GM19467 (cell line): ENCODE data around the gene USH2A.

Source experiments
- ATAC-seq: cut with Tn5 transposase; IDR thresholded peaks from one replicate; pipeline ENCODE4 v1.9.1; 2021; ENCODE audit warnings: mild to moderate bottlenecking, moderate library complexity; ENCODE audit not compliant: unreplicated experiment

USH2A gene

DNA sequence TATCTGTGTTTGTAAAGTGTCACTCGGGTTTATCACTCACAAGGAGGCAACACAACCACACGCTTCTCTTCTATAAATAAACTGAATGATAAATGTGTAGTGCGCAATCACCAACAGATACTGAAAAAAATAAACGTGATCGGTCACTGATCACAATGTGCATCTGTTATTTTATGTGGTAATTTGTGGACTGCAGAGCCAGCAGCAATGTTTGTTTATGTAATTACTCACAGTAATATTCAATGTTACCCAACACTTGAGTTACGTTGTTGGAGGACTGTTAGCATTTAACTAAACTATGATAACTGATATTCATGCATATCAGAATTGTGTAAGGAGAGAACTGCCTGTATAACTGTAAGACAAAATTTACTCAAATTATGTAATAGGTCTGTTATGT lies 129.6 kb downstream of the USH2A start:
- no peak for ATAC-seq

- ATAC-seq, result no peak
Measured at GRCh38 chr1:216290074-216290473, 133.2 kb downstream of the USH2A start.

DNA sequence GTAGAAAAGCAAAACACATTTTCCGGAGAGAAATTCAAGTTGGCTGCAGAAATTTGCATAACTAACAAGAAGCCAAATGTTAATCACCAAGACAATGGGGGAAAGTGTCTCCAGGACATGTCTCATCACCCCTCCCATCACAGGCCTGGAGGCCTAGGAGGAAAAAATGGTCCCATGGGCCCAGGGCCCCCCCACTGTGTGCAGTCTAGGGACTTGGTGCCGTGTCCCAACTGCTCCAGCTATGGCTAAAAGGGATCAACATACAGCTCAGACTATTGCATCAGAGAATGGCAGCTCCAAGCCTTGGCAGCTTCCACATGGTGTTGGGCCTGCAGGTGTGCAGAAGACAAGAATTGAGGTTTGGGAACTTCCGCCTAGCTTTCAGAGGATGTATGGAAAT lies 138.2 kb downstream of the USH2A start:
- ATAC-seq, result no peak

DNA sequence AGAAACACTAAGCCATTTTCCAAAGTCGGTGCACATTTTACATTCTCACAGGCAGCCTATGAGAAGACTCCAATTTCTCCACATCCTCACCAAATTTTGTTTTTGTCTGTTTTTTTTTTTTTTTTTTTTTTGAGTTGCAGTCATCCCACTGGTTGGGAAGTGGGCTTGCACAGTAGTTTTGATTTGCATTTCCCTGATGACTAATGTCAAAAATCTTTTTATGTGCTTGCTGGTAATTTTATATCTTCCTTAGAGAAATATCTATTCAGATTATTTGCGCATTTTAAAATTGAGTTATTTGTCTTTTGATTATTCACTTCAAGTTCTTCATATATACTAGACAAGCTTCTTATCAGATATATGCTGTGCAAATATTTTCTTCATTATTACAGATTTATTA lies 141.5 kb downstream of the USH2A start:
- ATAC-seq, result no peak

DNA sequence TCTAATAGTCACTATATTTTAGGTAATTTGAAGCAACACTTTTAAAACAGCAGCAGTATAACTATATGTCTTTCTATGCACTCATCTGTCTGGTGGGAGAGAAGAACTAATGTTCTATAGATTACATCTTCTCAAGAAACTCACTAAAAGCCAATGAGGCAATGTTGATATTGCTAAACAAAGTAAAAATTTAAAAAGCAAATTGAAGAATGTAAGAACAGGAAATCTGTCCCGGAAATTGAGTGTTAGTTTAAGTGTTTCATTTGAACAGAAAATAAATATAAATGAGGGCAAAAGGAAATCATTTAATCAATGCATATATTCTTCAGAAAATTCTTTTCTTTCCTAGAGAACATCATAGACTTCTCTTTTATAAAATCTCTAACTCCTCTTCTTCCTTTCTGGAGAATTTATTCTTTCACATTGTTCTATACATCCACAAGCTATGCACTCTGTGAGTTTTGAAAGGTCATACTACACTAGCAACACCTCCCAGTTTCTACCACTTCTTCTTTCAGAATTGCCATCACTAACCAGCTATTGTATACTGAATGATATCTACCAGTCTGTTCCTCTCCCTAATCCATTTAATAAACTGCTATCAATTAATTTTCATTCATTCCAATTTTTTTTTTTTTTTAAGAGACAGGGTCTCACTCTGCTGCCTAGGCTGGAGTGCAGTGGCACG lies 153.0 kb downstream of the USH2A start:
- no peak for ATAC-seq

DNA sequence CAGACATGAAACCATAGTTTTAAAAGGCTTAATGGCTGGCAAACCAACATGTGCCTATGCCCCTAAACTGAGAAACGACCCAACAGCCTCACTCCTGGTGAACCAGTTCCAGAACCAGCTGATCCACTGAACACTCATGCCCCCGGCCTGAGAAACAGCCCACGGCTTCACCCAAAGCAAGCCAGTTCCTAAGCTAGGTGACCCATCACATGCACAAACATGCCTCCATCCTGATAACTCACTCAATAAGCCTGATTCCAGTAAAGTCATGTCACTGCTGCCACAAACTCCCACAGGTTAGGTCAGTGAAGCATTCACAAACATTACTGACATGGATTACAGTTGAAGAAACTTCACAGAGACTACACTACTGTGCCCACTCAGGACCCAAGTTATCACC lies 161.6 kb downstream of the USH2A start:
- no peak for ATAC-seq

- no peak for ATAC-seq
Measured at GRCh38 chr1:216258856-216259255, 164.4 kb downstream of the USH2A start.

DNA sequence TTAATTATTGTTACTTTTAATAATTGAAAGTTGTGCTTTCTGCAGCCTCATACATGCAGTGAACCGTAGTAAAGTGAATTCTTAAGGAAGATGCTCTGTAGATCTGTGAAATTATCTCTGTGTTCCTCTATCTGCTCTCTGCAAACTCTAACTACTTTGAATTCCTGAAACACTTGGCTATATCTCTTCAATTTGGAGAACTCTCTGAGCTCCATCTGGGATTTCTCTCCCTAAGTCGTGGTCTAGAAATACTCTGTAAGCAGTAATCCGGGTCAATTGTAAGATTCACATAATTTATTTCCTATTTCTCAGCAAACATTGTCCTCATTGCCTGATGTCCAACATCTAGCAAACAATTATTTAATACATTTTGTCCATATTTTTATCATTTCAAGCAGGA lies 164.9 kb downstream of the USH2A start:
- no peak for ATAC-seq

DNA sequence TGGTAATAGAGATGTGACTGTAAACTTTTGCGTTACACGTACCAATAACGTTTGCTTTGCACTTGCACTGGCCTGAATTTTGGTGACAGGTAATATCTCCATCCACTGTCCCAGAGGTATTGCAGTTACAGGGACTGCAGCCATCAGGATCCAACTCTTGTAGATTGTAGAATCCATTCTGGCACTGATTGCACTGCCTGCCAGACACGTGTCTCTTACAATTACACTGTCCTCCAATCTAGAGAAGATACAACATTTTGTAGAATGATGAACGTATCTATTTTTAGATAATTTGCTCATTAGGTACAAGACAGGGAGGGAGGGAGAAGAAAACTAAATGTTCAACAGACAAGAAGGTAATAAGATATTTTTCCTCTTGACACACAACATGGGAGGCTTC lies 172.4 kb downstream of the USH2A start:
- no peak for ATAC-seq

DNA sequence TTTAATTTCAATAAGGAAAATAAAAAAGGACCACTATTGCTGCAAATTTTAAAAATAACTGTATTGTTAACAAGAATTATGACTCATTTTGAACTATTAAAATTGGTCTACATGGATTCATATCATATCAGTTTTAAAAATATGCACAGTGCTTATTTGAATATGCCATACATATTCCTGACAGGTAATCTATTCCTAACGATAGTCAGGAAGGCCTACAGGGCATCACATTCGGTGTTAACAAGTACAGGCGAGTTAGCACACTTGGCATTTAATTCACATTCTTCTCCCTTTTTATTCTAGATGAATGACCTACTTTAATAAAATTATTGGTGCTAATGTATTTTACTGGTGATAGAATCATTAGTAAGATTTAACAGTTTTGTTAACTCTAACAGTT lies 174.6 kb downstream of the USH2A start:
- no peak for ATAC-seq

GRCh38 chr1:216247937-216248336 lies 175.3 kb downstream of the USH2A start:
- no peak for ATAC-seq

DNA sequence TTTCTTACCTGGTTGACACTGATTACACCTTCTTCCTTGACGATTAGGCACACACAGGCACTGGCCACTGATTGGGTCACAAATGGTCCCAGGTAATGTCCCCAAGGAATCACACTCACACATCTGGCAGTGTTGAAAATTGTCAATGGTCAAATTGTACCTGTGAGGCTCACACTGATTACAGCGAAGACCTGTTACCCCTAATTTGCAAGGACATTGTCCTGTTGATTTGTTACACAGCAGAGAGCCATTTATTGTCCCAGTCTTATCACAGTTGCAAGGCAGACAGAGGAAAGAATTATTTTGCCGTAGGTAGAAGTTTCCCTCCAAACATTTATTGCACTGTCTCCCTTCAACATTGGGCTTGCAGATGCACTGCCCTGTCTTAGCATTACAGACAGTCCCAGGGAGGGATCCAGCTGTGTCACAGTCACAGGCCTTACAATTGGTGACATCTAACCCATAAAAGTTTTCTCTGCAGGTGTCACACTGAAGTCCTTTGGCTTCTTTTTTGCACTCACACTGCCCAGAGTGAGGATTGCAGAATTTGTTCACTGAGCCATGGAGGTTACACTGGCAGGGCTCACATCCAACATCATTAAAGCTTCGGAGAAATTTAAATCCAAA lies 176.6 kb downstream of the USH2A start:
- ATAC-seq, result no peak

DNA sequence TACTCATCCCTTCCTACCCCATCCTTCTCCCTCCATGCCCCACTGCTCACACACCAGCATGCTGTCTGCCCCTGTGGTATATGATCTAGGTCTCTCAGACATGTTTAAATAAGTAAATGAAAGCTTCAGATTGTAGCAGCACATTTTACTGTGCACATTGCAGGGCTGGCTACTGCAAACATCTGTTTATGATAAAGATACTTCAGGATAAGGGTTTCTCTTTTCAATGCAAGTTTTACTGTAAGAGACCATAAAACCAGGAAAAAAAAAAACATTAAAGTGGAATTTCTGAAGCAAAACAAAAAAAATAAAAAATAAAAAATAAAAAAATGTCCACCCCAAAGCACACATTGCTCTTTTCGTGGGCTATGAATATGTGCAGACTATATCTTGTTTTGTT lies 184.4 kb downstream of the USH2A start:
- no peak for ATAC-seq

GRCh38 chr1:216237927-216238542 lies 185.2 kb downstream of the USH2A start:
- ATAC-seq, result no peak

GRCh38 chr1:216224233-216224632 lies 199.0 kb downstream of the USH2A start:
- no peak for ATAC-seq

DNA sequence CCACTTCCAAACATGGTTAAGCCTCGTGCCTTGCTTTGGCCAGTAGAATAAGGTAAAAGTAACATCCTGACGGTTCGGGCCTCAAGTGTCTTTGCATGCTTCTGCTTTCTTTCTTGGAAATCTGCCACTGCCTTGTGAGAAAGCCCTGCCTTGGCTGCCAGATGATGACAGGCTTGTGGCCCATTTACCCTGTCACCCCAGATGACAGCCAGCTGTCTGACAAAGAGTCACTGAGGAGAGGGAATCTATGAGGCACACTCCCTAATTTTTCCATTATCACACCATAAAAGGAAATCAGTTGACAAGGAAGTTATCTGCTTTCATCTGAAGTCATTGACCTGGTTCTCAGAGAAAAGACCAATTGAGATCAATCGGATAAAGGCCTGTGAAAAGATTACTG lies 199.8 kb downstream of the USH2A start:
- no peak for ATAC-seq

DNA sequence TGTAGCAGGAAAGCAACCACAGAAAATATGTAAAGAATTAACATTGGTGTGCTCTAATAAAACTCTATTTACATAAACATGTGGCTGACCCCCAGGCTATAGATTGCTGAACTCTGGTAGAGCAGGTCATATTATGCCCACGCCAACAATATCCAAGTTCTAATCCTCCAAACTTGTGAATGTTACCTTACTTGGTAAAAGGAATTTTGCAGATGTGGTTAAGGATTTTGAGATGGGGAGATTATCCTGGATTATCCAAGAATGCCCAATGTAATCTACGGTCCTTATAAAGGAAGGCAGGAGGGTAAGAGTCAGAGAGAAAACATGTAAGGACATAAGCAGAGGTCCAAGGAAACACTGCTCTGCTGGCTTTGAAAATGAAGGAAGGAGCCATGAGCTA lies 201.0 kb downstream of the USH2A start:
- no peak for ATAC-seq

- peak; percentile 99 for ATAC-seq
Measured at GRCh38 chr1:216221260-216221700, 202.0 kb downstream of the USH2A start.

DNA sequence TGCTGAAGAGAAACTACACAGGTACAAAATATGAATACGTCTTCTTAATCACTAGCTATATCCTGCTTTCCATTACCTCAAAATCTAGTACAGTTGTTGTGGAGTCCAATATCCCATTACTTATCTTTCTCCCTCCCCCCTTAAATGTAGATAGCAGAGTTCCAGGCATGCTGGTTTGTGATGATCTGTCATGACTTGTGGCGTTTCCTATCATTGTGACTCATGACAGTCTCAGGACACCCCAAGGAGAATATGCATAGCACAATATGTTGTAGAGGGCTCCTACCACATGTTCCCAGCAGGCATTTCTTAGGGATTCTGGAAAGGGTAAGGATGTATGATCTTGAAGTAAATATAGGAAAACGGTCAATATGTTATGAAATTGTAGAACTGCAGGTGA lies 206.9 kb downstream of the USH2A start:
- no peak for ATAC-seq

DNA sequence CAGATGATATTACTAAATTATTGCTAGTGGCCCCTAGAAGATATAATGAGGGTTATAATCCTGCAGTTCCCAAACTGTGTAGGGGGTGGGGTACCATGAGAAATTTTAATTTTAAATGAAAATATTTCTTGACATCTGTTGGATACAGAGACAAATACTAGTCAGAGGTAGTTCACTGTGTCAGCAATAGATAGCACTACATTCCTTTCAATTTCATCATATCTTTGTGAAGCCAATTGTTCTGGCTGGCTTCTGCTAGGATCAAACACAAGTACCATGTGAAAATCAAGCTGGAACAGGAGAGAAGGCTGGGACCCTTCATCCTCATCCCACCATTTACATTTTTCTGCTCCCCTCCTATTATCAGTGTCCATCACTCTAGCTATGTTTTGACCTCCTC lies 208.1 kb downstream of the USH2A start:
- ATAC-seq, result no peak

DNA sequence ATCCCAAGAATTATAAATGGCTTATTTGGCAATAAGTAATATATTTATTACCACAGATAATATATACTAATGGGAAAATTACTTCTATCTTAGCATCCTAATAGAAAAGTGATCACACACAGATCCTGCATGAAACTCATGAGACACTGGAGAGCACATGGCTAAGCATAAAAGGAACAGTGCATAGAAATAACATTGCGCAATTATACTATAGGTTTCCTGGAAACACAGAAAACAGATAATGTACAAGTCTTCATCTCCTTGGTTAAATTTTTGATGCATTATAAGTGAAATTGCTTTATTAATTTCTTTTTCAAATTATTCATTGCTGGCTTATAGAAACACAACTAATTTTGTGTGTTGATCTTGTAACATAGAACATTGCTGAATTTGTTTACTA lies 210.4 kb downstream of the USH2A start:
- no peak for ATAC-seq

DNA sequence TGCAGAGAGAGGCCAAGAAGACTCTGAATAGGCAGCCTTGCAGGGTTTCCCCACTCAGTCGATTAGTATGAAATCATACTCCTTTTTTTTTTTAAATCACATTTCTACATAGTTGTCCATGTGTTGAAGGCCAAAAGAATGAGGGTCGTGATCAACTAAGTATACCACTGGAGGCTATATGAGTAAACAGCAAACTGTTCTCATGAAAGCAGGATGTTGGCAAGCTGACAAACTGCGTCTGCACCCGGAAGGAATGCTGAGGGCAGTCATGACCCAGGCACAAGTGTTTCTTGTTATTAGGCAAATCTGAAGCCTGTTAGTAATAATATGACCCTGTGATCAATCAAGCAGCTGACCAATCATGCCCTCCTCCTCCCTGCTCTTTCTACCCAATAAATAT lies 213.2 kb downstream of the USH2A start:
- ATAC-seq, result no peak
